Epithelial cell of proximal tubule (primary cell): ENCODE measurements around the gene NBPF1. TPM values are rescaled to one million over a fixed set of nuclear protein-coding genes. Genes with fewer than 3 reads are reported as not detected.
"Not testable (repeated sequence)": the region's sequence is repeated elsewhere in the genome, so short reads cannot be mapped to it uniquely, and the experiment has no call there.

Experiments
- DNase-seq: peaks from one replicate; pipeline ENCODE4 v3.0.0-alpha.2; 2011; ENCODE audit warnings: low read depth
- H3K4me3 ChIP-seq: 2 replicates; pipeline ENCODE4 v1.5.1; 2011; ENCODE audit warnings: low read depth, mild to moderate bottlenecking, low read length
- CTCF ChIP-seq: conservative IDR thresholded peaks from 2 replicates; pipeline ENCODE4 v1.5.1; 2012; ENCODE audit warnings: low read depth, mild to moderate bottlenecking, low read length
- total RNA-seq: library from RNA; depleted of rRNA; stranded (reverse); fragments of >200 nt; gene quantifications from 2 replicates; pipeline ENCODE4 v1.2.3, GENCODE V29; 2015

Gene NBPF1
- total RNA-seq, 1 donor from 2014 or later = 9.7 TPM

- no peak for TF ChIP-seq CTCF
Observed at GRCh38 chr1:16621300-16621658, 7.9 kb upstream of the NBPF1 start.

GRCh38 chr1:16619803-16620501, 6.6 kb upstream of the NBPF1 start:
- not testable (repeated sequence) for H3K4me3 ChIP-seq, DNase-seq

More at GRCh38 chr1:16621300-16621658, 7.9 kb upstream of the NBPF1 start:
- DNase-seq = no peak
- no peak overlapping the region for H3K4me3 ChIP-seq

GRCh38 chr1:16618719-16619118, 5.4 kb upstream of the NBPF1 start:
- no peak for DNase-seq
- H3K4me3 ChIP-seq = no peak overlapping the region
- TF ChIP-seq CTCF = no peak

GRCh38 chr1:16617778-16618580, 4.6 kb upstream of the NBPF1 start:
- TF ChIP-seq CTCF = no peak
- no peak for DNase-seq
- H3K4me3 ChIP-seq = no peak overlapping the region

- no peak for DNase-seq
- no peak overlapping the region for H3K4me3 ChIP-seq
- TF ChIP-seq CTCF = no peak
Observed at GRCh38 chr1:16617114-16617631, 3.8 kb upstream of the NBPF1 start.

GRCh38 chr1:16615253-16616252, 2.2 kb upstream of the NBPF1 start:
- TF ChIP-seq CTCF = no peak
- H3K4me3 ChIP-seq = no peak overlapping the region
- no peak for DNase-seq
